Smooth muscle cell (in vitro differentiated cells): Measurements from ENCODE around the gene MGAT5. TPM values are rescaled to one million over a fixed set of nuclear protein-coding genes. Genes with fewer than 3 reads are reported as not detected.

Source experiments
- DNase-seq: peaks from one replicate; lab custom pipeline; 2025; ENCODE audit not compliant: unreplicated experiment; lab: John Stamatoyannopoulos, UW
- H2AFZ ChIP-seq: fragments of 200-600 bp; sonication (generic); 2 replicates; pipeline ENCODE4 v1.6.0; 2016; ENCODE audit warnings: antibody characterized with exemption, low read depth, mild to moderate bottlenecking
- H3F3A ChIP-seq: fragments of 200-600 bp; sonication (generic); 2 replicates; pipeline ENCODE4 v1.6.0; 2017; ENCODE audit warnings: antibody characterized with exemption, low read depth
- H3K27ac ChIP-seq: fragments of 200-600 bp; sonication (generic); 2 replicates; pipeline ENCODE4 v1.5.1; 2016; ENCODE audit warnings: low read depth, mild to moderate bottlenecking
- H3K27me3 ChIP-seq: fragments of 200-600 bp; sonication (generic); 2 replicates; pipeline ENCODE4 v1.6.1; 2016; ENCODE audit warnings: low read depth, mild to moderate bottlenecking
- H3K36me3 ChIP-seq: fragments of 200-600 bp; sonication (generic); 2 replicates; pipeline ENCODE4 v1.5.1; 2016; ENCODE audit warnings: low read depth
- H3K4me1 ChIP-seq: fragments of 200-600 bp; sonication (generic); 2 replicates; pipeline ENCODE4 v1.5.1; 2016; ENCODE audit warnings: low read depth
- H3K4me2 ChIP-seq: fragments of 200-600 bp; sonication (generic); 2 replicates; pipeline ENCODE4 v1.6.0; 2016; ENCODE audit warnings: mild to moderate bottlenecking
- H3K4me3 ChIP-seq: fragments of 200-600 bp; sonication (generic); 2 replicates; pipeline ENCODE4 v1.5.1; 2016; ENCODE audit warnings: mild to moderate bottlenecking
- H3K79me2 ChIP-seq: fragments of 200-600 bp; sonication (generic); 2 replicates; pipeline ENCODE4 v1.6.0; 2016; ENCODE audit warnings: low read depth, mild to moderate bottlenecking
- H3K9ac ChIP-seq: fragments of 200-600 bp; sonication (generic); 2 replicates; pipeline ENCODE4 v1.6.0; 2016; ENCODE audit warnings: low read depth
- H3K9me3 ChIP-seq: fragments of 200-600 bp; sonication (generic); replicated peaks from 2 replicates; pipeline ENCODE4 v1.5.1; 2016; ENCODE audit warnings: low read depth
- H4K20me1 ChIP-seq: fragments of 200-600 bp; sonication (generic); 2 replicates; pipeline ENCODE4 v1.6.0; 2016; ENCODE audit warnings: low read depth
- CTCF ChIP-seq: fragments of 200-600 bp; sonication (generic); IDR thresholded peaks from 2 replicates; pipeline ENCODE4 v1.5.1; 2017; ENCODE audit warnings: borderline replicate concordance, mild to moderate bottlenecking, antibody characterized with exemption; ENCODE audit not compliant: insufficient read depth, poor library complexity, severe bottlenecking
- WGBS: methylation state at CpG from one replicate; pipeline ENCODE4 v1.1.7; 2016; ENCODE audit warnings: low lambda C conversion rate; 5-methylcytosine and 5-hydroxymethylcytosine counted together
- polyA plus RNA-seq: library from polyadenylated mRNA; unstranded; fragments of >200 nt; fragmentation: Nextera tagmentation; extraction: Ambion mirVana; gene quantifications from 2 replicates; pipeline ENCODE4 v1.2.1, GENCODE V29; 2016
- total RNA-seq: library from RNA; depleted of rRNA; stranded (reverse); fragments of >200 nt; gene quantifications from 2 replicates; pipeline ENCODE4 v1.2.3, GENCODE V29; 2014

MGAT5 gene
- total and polyA plus RNA-seq, 2 experiments from 2014 or later: 4.5 to 33.8 TPM

DNA sequence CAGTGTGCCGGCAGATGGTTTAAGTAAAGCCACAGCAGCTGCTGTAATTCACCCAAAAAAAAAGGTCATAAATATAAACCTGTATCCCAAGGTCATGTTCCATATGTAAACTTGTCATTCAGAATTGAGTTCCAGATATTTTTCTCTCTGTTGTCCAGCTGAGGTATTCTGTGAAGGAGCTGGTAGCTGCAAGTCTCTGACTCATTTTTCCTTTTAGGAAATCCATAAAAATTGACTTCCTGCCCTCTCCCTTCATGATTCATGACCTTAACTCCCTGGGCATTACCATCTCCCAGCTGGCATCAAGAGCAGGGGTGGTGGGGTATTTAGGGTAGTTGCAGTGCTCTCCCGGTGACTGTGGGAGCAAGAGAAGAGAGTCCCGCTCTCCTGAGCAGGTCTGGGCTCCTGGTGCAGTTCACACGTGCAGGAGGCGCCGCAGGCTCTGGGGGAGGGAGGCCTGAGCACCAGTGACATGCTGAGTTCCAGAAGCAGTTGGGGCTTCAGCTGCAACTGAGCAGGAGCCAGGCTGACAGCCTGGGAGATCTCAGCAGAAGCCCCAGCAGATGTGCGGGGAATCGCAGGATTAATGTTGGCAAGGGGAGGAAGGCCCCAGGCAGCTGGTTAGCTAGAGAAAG, 192.6 kb downstream of the MGAT5 start:
- H3K4me1 ChIP-seq: no peaks in the 10 kb centered on the region
- no peaks in the 10 kb centered on the region for H3F3A ChIP-seq
- no peak overlapping the region for H2AFZ ChIP-seq
- peak overlapping the region; percentile 62 for H3K4me2 ChIP-seq
- DNase-seq: peak; percentile 5
- 57% methylated on average over 8 of the region's 8 CpGs for WGBS
- no peak for TF ChIP-seq CTCF
- no peaks in the 10 kb centered on the region for H3K27me3 ChIP-seq
- H3K9me3 ChIP-seq: no peaks in the 10 kb centered on the region
- H3K27ac ChIP-seq: no peak overlapping the region
- H3K79me2 ChIP-seq: no peaks in the 10 kb centered on the region
- H4K20me1 ChIP-seq: peaks cover 6% of the 10 kb centered on the region
- H3K4me3 ChIP-seq: no peak overlapping the region
- no peaks in the 10 kb centered on the region for H3K36me3 ChIP-seq
- no peak overlapping the region for H3K9ac ChIP-seq

DNA sequence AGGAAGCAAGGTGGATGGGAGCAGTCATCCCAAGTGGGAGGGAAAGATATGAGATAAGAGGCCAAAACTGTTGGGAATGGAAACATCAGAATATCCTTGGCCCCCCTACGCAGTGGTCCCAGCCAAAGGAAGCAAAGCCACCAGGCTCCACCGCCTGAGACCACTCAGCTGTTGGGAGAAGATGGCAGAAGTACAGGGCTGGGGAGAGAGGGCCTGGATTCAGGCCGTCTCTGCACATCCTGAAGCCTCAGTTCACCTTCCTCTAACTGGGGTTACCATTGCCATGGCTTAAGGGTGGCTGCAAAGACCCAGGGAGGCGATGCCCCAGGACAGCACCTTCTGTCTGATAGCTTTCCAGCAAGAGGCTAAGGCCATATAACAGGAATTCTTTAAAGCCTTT, 193.8 kb downstream of the MGAT5 start:
- Histone ChIP-seq H3K9ac (no peak overlapping the region), H2AFZ (no peak overlapping the region), H3K9me3 (no peaks in the 10 kb centered on the region), H3K79me2 (no peaks in the 10 kb centered on the region), H3K4me3 (no peak overlapping the region), H4K20me1 (peaks cover 6% of the 10 kb centered on the region), H3K4me2 (no peak overlapping the region), H3K4me1 (no peaks in the 10 kb centered on the region), H3K27me3 (no peaks in the 10 kb centered on the region), H3K27ac (no peak overlapping the region), H3K36me3 (no peaks in the 10 kb centered on the region), H3F3A (no peaks in the 10 kb centered on the region)
- WGBS: 98% methylated on average over 4 of the region's 4 CpGs
- no peak for DNase-seq
- TF ChIP-seq CTCF: no peak

DNA sequence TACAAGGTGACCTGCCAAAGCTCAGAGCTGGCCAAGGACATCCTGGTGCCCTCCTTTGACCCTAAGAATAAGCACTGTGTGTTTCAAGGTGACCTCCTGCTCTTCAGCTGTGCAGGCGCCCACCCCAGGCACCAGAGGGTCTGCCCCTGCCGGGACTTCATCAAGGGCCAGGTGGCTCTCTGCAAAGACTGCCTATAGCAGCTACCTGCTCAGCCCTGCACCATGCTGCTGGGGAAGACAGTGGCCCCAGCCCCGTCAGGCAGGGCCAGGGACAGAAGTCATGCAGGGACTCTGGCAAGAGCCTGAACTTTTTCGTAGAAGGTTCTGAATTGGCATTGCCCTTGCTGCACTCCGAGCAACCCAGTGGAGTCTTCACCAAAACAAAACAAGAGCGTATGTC, 194.8 kb downstream of the MGAT5 start:
- H3F3A ChIP-seq: no peaks in the 10 kb centered on the region
- WGBS: 94% methylated on average over 6 of the region's 6 CpGs
- no peak overlapping the region for H3K4me2 ChIP-seq
- no peak overlapping the region for H3K9ac ChIP-seq
- no peak overlapping the region for H3K4me3 ChIP-seq
- H3K4me1 ChIP-seq: no peaks in the 10 kb centered on the region
- no peak overlapping the region for H2AFZ ChIP-seq
- TF ChIP-seq CTCF: no peak
- no peaks in the 10 kb centered on the region for H3K36me3 ChIP-seq
- no peaks in the 10 kb centered on the region for H3K27me3 ChIP-seq
- no peaks in the 10 kb centered on the region for H3K79me2 ChIP-seq
- no peak overlapping the region for H3K27ac ChIP-seq
- no peak for DNase-seq
- H3K9me3 ChIP-seq: no peaks in the 10 kb centered on the region
- peaks cover 6% of the 10 kb centered on the region for H4K20me1 ChIP-seq

GRCh38 chr2:134449157-134449556, 195.3 kb downstream of the MGAT5 start:
- Histone ChIP-seq H3K4me1 (no peaks in the 10 kb centered on the region), H3K36me3 (no peaks in the 10 kb centered on the region), H3K4me3 (no peak overlapping the region), H3K79me2 (no peaks in the 10 kb centered on the region), H4K20me1 (peaks cover 6% of the 10 kb centered on the region), H3K9ac (no peak overlapping the region), H3K9me3 (no peaks in the 10 kb centered on the region), H3K27me3 (no peaks in the 10 kb centered on the region), H3K27ac (no peak overlapping the region), H3K4me2 (no peak overlapping the region), H2AFZ (no peak overlapping the region), H3F3A (no peaks in the 10 kb centered on the region)
- WGBS: 97% methylated on average over 7 of the region's 7 CpGs
- no peak for TF ChIP-seq CTCF
- DNase-seq: no peak
